Prostate gland (tissue), 2 donors: ENCODE data around the gene FAM162A. TPM values are rescaled to one million over a fixed set of nuclear protein-coding genes. Genes with fewer than 3 reads are reported as not detected.

Experiments used
- DNase-seq: peaks from one replicate; pipeline ENCODE4 v3.0.0-alpha.2; 2019; ENCODE audit warnings: low spot score
- H3K27ac ChIP-seq, 2 donors: fragments of 200-600 bp; sonication (generic); 2 replicates each; pipeline ENCODE4 v1.5.1; 2017 to 2019
- H3K27me3 ChIP-seq: fragments of 200-600 bp; sonication (generic); replicated peaks from 2 replicates; pipeline ENCODE4 v1.5.1; 2019; ENCODE audit not compliant: insufficient read depth
- H3K36me3 ChIP-seq, 2 donors: fragments of 200-600 bp; sonication (generic); 1 replicate in 1 of 2; 2 replicates in 1 of 2; pipeline versions ENCODE4 v1.5.1 to v1.8.1; 2017 to 2019
- H3K4me1 ChIP-seq: fragments of 200-600 bp; sonication (generic); replicated peaks from 2 replicates; pipeline ENCODE4 v1.5.1; 2019
- H3K4me3 ChIP-seq, 2 donors: fragments of 200-600 bp; sonication (generic); 2 replicates each; pipeline ENCODE4 v1.5.1; 2017 to 2019
- H3K9me3 ChIP-seq: fragments of 200-600 bp; sonication (generic); 2 replicates; pipeline ENCODE4 v1.5.1; 2017
- CTCF ChIP-seq, 4 experiments: fragments of 200-600 bp in 2 of 4; fragments of 450-650 bp in 2 of 4; sonication (generic) in 2 of 4; IDR thresholded peaks; 1 replicate in 3 of 4; 2 replicates in 1 of 4; pipeline ENCODE4 v1.5.1; 2016 to 2019; ENCODE audit warnings: antibody characterized with exemption in 4 of 4, mild to moderate bottlenecking in 2 of 4, moderate library complexity in 2 of 4
- POLR2A ChIP-seq: fragments of 450-650 bp; IDR thresholded peaks from one replicate; pipeline ENCODE4 v1.6.1; 2016; ENCODE audit warnings: antibody characterized with exemption, mild to moderate bottlenecking
- POLR2AphosphoS5 ChIP-seq: sonication (generic); formaldehyde crosslinking; IDR thresholded peaks from one replicate; pipeline ENCODE4 v1.6.1; 2017; ENCODE audit warnings: antibody characterized with exemption
- WGBS: methylation state at CpG from one replicate; pipeline ENCODE4 v1.1.5; 2018; 5-methylcytosine and 5-hydroxymethylcytosine counted together
- intact Hi-C: fragments of 100-400 bp; cut with DNase I; formaldehyde crosslinking; loops from one replicate; pipeline ENCODE4 v1.14.2; 2022
- small RNA-seq, 2 donors: library from RNA; depleted of rRNA; stranded (forward); fragments of <200 nt; gene quantifications; one replicate each; pipeline ENCODE3, GENCODE V24; 2016
- total RNA-seq, 2 donors: library from RNA; depleted of rRNA; stranded (reverse); fragments of >200 nt; gene quantifications; one replicate each; pipeline ENCODE4 v1.1.0, GENCODE V29; 2016

The FAM162A gene
- total RNA-seq, 2 donors from 2014 or later, result 12.9 to 87.9 TPM

DNA sequence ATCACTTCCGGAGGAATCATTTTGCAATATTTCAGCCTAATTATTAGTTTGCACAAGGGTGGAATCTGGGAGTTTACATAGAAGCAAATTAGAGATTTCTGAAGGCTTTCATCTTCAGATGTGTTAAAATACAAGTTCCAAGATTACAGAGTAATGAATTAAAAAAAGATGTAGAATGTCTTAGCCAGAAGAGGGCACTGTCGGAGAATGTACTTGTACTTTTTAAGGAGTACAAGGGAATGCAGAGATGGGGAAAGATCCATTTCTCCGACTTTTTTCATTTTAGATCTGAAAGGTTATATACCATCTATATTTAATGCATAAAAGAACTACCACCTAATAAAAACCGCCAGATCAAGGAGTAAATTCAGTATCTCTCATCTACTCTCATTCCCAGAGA, 75.0 kb downstream of the FAM162A start:
- Histone ChIP-seq H3K4me1 (no peaks in the 10 kb centered on the region), H3K27me3 (no peaks in the 10 kb centered on the region), H3K36me3 (no peaks in the 10 kb centered on the region), H3K9me3 (no peaks in the 10 kb centered on the region), H3K4me3 (no peak overlapping the region), H3K27ac (no peak overlapping the region)
- no peak for TF ChIP-seq POLR2AphosphoS5
- TF ChIP-seq POLR2A, result no peak
- peak in 3 of 4 experiments; percentile 40 to 55 (median 47) for TF ChIP-seq CTCF (IDR thresholded peaks at IDR 0.05)
- no peak for DNase-seq
- intact Hi-C loops, result loop anchor here (2.0 kb wide), 1 partner anchor 220 kb away; no protein-coding TSS in a partner anchor
- WGBS, result 51% methylated on average over 4 of the region's 4 CpGs

DNA sequence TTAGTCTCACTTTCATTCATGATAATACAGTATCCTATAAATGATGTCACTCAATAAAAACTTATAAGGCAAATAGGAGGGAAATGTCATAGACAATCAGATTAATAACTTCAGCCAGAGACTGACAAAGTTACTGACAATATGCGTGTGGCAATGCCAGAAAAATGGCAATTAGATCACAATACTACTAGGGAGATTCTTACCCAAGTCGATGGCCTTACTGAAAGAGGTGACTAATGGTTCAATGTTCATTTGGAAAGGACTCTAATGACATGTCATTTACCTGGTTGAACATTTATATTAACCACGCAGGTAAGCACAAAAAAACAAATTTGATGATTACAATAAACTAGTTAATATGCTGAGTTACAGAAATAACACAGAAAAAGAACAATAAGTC, 77.8 kb downstream of the FAM162A start:
- WGBS, result 85% methylated on average over 3 of the region's 3 CpGs
- DNase-seq, result no peak
- intact Hi-C loops, result no loop called here
- Histone ChIP-seq H3K9me3 (no peaks in the 10 kb centered on the region), H3K4me3 (no peak overlapping the region), H3K27ac (no peak overlapping the region), H3K36me3 (no peaks in the 10 kb centered on the region), H3K4me1 (no peaks in the 10 kb centered on the region), H3K27me3 (no peaks in the 10 kb centered on the region)
- TF ChIP-seq POLR2A, result no peak
- TF ChIP-seq CTCF (IDR thresholded peaks at IDR 0.05), result no peak
- TF ChIP-seq POLR2AphosphoS5, result no peak

Small RNA genes lying within 50 kb of the gene (small RNA-seq; reads per million reads assigned to genes)
- gene AC083798.1, result 0 reads per million in 2 donors

Other genes starting within 250 kb of the FAM162A start
- gene CASR, start 200.5 kb upstream of the FAM162A start, total RNA-seq, result 1 to 10 TPM in 1 of 2 donors, not detected in 1; 1.2 TPM
- 10 to 100 TPM; 14.5 to 25.7 TPM for gene CSTA, start 58.9 kb upstream of the FAM162A start, total RNA-seq
- 10 to 100 TPM; 13.8 to 16.8 TPM for gene MIX23, start 951 bp upstream of the FAM162A start, total RNA-seq
- 1 to 10 TPM; 4.5 to 6.5 TPM for gene WDR5B, start 31.9 kb downstream of the FAM162A start, total RNA-seq
- 10 to 100 TPM; 27.1 to 38.7 TPM for gene KPNA1, start 130.8 kb downstream of the FAM162A start, total RNA-seq
- gene PARP9, start 180.1 kb downstream of the FAM162A start, total RNA-seq, result 10 to 100 TPM; 30.4 to 41.7 TPM
- 10 to 100 TPM; 22.8 to 46.3 TPM for gene DTX3L, start 180.2 kb downstream of the FAM162A start, total RNA-seq
- 1 to 10 TPM in 1 of 2 donors, under 1 TPM in 1; 0.23 to 2.7 TPM for gene PARP15, start 193.5 kb downstream of the FAM162A start, total RNA-seq